Measurements from ENCODE around the gene CCDC136. TPM values are rescaled to one million over a fixed set of nuclear protein-coding genes. Genes with fewer than 3 reads are reported as not detected.
A peak's percentile ranks its signal among the peaks of the same experiment; 100 is the strongest.

Gene CCDC136
- total and polyA plus RNA-seq, 4 experiments from 2014 or later = 3.4 to 20.4 (median 18.3) TPM; not detected in 1

- Histone ChIP-seq H3K27me3 (ENCODE audit: insufficient read depth, low read length) (no peaks in the 10 kb centered on the region), H3K4me1 (ENCODE audit: insufficient read depth, low read length) (peaks cover 10% of the 10 kb centered on the region), H3K9me3 (ENCODE audit: control insufficient read depth in 1 of 2, low read length in 2 of 2) (no peaks in the 10 kb centered on the region), H3K4me3 (ENCODE audit: low read length in 2 of 2) (peak overlapping the region in 1 of 2 donors; percentile 52), H3K27ac (ENCODE audit: low read depth, low read length) (no peak overlapping the region), H3K36me3 (ENCODE audit: insufficient read depth, low read length) (peaks cover 5% of the 10 kb centered on the region)
- Mint-ChIP-seq H3K27ac (peak overlapping the region in 2 of 7 donors; percentile 51 to 67), H3K9me3 (no peaks in the 10 kb centered on the region), H3K4me1 (peaks cover 11 to 29% (median 16%) of the 10 kb centered on the region in 4 donors), H3K4me3 (peak overlapping the region; percentile 80 to 85 (median 82)), H3K36me3 (peaks cover 10 to 18% of the 10 kb centered on the region in 2 donors), H3K27me3 (no peaks in the 10 kb centered on the region)
- peak in 1 of 5 donors; percentile 4 for DNase-seq
- intact Hi-C loops (cut with micrococcal nuclease) = loop anchor here (1.0 kb wide), 1 partner anchor 13 kb away; no protein-coding TSS in a partner anchor
- ChIA-PET CTCF (ENCODE audit: partially characterized antibody) (interaction anchor here (2.0 kb wide), 1 partner anchor 14 kb away, joined by 7 read pairs; no protein-coding TSS in a partner anchor), POLR2A (ENCODE audit: partially characterized antibody) (interaction anchor here (1.7 kb wide), 1 partner anchor 10 kb away, joined by 3 read pairs; no protein-coding TSS in a partner anchor)
Measured at GRCh38 chr7:128869944-128870285, 78.1 kb downstream of the CCDC136 start.

DNA sequence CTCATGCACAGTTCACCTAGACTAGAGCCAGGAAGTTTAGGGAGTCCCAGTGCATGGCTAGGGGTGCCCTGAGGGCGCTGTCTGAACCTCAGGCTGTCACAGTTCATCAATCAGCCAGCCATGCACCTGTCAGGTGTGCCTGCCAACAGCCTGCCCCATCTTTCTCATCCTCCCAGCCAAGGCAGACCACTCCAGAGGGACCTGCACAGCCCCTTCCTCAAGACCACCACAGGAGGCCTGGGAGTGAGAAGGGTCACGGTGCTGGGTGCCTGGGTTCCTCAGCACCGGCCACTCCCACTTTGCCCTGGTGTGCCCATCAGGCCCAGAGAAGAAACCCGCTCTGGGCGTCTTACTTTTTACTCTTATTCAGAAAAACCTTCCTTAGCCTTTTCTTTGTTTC is 79.3 kb downstream of the CCDC136 start:
- Histone ChIP-seq H3K36me3 (ENCODE audit: insufficient read depth, low read length) (no peaks in the 10 kb centered on the region), H3K4me1 (ENCODE audit: insufficient read depth, low read length) (peaks cover 10% of the 10 kb centered on the region), H3K4me3 (ENCODE audit: low read length in 2 of 2) (no peak overlapping the region), H3K9me3 (ENCODE audit: control insufficient read depth in 1 of 2, low read length in 2 of 2) (no peaks in the 10 kb centered on the region), H3K27ac (ENCODE audit: low read depth, low read length) (no peak overlapping the region), H3K27me3 (ENCODE audit: insufficient read depth, low read length) (no peaks in the 10 kb centered on the region)
- intact Hi-C loops (cut with micrococcal nuclease) = no loop called here
- peaks cover 6 to 19% (median 9%) of the 10 kb centered on the region in 4 donors for H3K4me1 Mint-ChIP-seq
- POLR2A ChIA-PET (ENCODE audit: partially characterized antibody) = interaction anchor here (1.7 kb wide), 1 partner anchor 11 kb away, joined by 3 read pairs; no protein-coding TSS in a partner anchor
- no peaks in the 10 kb centered on the region for H3K27me3 Mint-ChIP-seq
- peak overlapping the region in 6 of 8 donors; percentile 15 to 80 (median 46) for H3K4me3 Mint-ChIP-seq
- H3K9me3 Mint-ChIP-seq = no peaks in the 10 kb centered on the region
- DNase-seq = no peak
- peaks cover 0 to 8% of the 10 kb centered on the region in 2 donors for H3K36me3 Mint-ChIP-seq
- CTCF ChIA-PET (ENCODE audit: partially characterized antibody) = interaction anchor here (1.9 kb wide), 1 partner anchor 13 kb away, joined by 6 read pairs; no protein-coding TSS in a partner anchor
- H3K27ac Mint-ChIP-seq = no peak overlapping the region

Other genes starting within 250 kb of the CCDC136 start
- gene GARIN1A, start 119.7 kb upstream of the CCDC136 start, total RNA-seq = 1 to 10 TPM; 1.6 to 3.4 TPM
- gene GARIN1A, start 119.7 kb upstream of the CCDC136 start, polyA plus RNA-seq = under 1 TPM in 1 of 2 donors, not detected in 1; 0.06 TPM
- 10 to 100 TPM; 18.4 to 20.6 TPM for gene CALU, start 52.6 kb upstream of the CCDC136 start, total RNA-seq
- 10 to 100 TPM; 23.3 to 24.2 TPM for gene CALU, start 52.6 kb upstream of the CCDC136 start, polyA plus RNA-seq
- gene OPN1SW, start 16.2 kb upstream of the CCDC136 start, total RNA-seq = not detected
- gene OPN1SW, start 16.2 kb upstream of the CCDC136 start, polyA plus RNA-seq = not detected
- under 1 TPM in 1 of 2 experiments, not detected in 1; 0.06 TPM for gene FLNC, start 38.4 kb downstream of the CCDC136 start, total RNA-seq
- not detected for gene FLNC, start 38.4 kb downstream of the CCDC136 start, polyA plus RNA-seq
- gene ATP6V1F, start 70.9 kb downstream of the CCDC136 start, total RNA-seq = 10 to 100 TPM; 74.6 to 75.5 TPM
- 100 to 1,000 TPM; 274 to 392 TPM for gene ATP6V1F, start 70.9 kb downstream of the CCDC136 start, polyA plus RNA-seq
- gene KCP, start 118.7 kb downstream of the CCDC136 start, total RNA-seq = under 1 TPM; 0.39 to 0.55 TPM
- gene KCP, start 118.7 kb downstream of the CCDC136 start, polyA plus RNA-seq = not detected
- gene IRF5, start 146.0 kb downstream of the CCDC136 start, total RNA-seq = 1 to 10 TPM; 7.2 to 9.1 TPM
- 10 to 100 TPM; 14.4 to 27.8 TPM for gene IRF5, start 146.0 kb downstream of the CCDC136 start, polyA plus RNA-seq

Measured in CD4-positive, alpha-beta memory T cell (primary cell).